Esophagus muscularis mucosa (tissue), 4 donors: ENCODE results near the gene FOXRED1.

Experiments
- EP300 ChIP-seq: sonication (generic); formaldehyde crosslinking; IDR thresholded peaks from one replicate; pipeline ENCODE4 v1.6.1; 2017; ENCODE audit warnings: antibody characterized with exemption
- POLR2A ChIP-seq: fragments of 450-650 bp; IDR thresholded peaks from one replicate; pipeline ENCODE4 v1.6.1; 2017; ENCODE audit warnings: antibody characterized with exemption, moderate library complexity, mild to moderate bottlenecking, low read depth
- POLR2AphosphoS5 ChIP-seq, 2 donors: sonication (generic); formaldehyde crosslinking; IDR thresholded peaks; one replicate each; pipeline ENCODE4 v1.6.1; 2017; ENCODE audit warnings: antibody characterized with exemption in 2 of 2
- TF ChIP-seq, protein P1 (sequence below), 3 experiments: fragments of 200-600 bp in 2 of 3; fragments of 450-650 bp in 1 of 3; sonication (generic) in 2 of 3; IDR thresholded peaks; one replicate each; pipeline ENCODE4 v1.5.1; 2017 to 2019; ENCODE audit warnings: antibody characterized with exemption in 3 of 3, mild to moderate bottlenecking in 2 of 3, moderate library complexity in 1 of 3

DNA sequence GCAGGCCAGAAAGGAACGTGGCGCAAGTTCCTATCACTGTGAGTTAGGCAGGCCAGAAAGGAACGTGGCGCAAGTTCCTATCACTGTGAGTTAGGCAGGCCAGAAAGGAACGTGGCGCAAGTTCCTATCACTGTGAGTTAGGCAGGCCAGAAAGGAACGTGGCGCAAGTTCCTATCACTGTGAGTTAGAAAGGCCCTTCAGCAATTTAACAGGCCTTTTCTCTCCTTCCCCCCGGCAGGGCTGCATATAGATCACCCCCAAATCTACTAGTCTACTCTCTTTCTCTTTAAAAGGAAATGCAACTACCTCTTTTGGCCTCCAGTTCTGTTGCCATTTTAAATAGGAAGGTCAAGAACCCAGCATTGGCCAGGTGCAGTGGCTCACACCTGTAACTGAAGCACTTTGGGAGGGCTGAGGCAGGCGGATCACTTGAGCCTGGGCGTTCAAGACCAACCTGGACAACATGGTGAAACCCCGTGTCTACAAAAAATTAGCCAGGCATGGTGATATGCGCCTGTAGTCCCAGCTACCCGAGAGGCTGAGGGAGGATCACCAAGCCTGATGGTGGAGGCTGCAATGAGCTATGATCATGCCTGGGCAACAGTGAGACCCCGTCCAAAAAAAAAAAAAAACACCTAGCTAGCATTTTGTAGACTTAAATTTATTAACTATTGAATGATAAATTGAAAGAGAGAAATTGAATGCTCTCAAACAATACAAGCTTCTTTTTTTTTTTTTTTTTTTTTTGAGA, 42.4 kb upstream of the FOXRED1 start:
- TF ChIP-seq, protein P1, sequence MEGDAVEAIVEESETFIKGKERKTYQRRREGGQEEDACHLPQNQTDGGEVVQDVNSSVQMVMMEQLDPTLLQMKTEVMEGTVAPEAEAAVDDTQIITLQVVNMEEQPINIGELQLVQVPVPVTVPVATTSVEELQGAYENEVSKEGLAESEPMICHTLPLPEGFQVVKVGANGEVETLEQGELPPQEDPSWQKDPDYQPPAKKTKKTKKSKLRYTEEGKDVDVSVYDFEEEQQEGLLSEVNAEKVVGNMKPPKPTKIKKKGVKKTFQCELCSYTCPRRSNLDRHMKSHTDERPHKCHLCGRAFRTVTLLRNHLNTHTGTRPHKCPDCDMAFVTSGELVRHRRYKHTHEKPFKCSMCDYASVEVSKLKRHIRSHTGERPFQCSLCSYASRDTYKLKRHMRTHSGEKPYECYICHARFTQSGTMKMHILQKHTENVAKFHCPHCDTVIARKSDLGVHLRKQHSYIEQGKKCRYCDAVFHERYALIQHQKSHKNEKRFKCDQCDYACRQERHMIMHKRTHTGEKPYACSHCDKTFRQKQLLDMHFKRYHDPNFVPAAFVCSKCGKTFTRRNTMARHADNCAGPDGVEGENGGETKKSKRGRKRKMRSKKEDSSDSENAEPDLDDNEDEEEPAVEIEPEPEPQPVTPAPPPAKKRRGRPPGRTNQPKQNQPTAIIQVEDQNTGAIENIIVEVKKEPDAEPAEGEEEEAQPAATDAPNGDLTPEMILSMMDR (IDR thresholded peaks at IDR 0.05): no peak
- TF ChIP-seq POLR2AphosphoS5 (IDR thresholded peaks at IDR 0.05) (no peak), POLR2A (no peak), EP300 (no peak)
